ENCODE data around the gene C2CD4D. TPM values are rescaled to one million over a fixed set of nuclear protein-coding genes. Genes with fewer than 3 reads are reported as not detected.

Gene C2CD4D
- total and polyA plus RNA-seq, 12 donors = 0.04 TPM; not detected in 11

DNA sequence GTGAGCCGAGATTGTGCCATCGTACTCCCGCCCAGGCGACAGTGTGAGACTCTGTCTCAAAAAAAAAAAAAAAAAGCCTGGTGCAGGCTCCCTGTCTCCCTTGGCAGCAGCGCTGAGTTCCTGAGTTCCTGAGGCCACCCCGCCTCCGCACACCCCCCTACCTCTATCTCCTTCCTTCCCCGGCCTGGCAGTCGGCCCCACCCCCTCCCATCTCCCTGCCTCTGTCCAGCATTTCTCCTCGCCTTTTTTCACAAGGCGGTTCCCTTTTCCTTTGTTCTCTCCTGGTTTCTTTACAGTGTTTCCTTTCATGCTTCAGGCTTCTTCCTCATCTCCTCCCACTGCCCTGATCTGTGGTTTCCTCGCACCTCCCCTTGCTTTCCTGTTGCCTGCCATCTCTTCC is 10.7 kb downstream of the C2CD4D start:
- Histone ChIP-seq H3K27ac (no peak overlapping the region), H3K4me1 (peaks cover 0 to 43% (median 25%) of the 10 kb centered on the region in 9 donors), H3K4me3 (no peak overlapping the region), H3K27me3 (no peaks in the 10 kb centered on the region), H3K9me3 (no peaks in the 10 kb centered on the region), H3K36me3 (no peaks in the 10 kb centered on the region)
- DNase-seq (peak; percentile 45 to 63), ATAC-seq (peak in 4 of 8 donors; percentile 34 to 57 (median 40))
- TF ChIP-seq, protein P1, sequence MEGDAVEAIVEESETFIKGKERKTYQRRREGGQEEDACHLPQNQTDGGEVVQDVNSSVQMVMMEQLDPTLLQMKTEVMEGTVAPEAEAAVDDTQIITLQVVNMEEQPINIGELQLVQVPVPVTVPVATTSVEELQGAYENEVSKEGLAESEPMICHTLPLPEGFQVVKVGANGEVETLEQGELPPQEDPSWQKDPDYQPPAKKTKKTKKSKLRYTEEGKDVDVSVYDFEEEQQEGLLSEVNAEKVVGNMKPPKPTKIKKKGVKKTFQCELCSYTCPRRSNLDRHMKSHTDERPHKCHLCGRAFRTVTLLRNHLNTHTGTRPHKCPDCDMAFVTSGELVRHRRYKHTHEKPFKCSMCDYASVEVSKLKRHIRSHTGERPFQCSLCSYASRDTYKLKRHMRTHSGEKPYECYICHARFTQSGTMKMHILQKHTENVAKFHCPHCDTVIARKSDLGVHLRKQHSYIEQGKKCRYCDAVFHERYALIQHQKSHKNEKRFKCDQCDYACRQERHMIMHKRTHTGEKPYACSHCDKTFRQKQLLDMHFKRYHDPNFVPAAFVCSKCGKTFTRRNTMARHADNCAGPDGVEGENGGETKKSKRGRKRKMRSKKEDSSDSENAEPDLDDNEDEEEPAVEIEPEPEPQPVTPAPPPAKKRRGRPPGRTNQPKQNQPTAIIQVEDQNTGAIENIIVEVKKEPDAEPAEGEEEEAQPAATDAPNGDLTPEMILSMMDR (IDR thresholded peaks at IDR 0.05) = no peak
- WGBS, 2 donors = 2 to 7% methylated on average over 11 to 12 of the region's 12 CpGs
- intact Hi-C loops (cut with DNase I) = no loop called here

DNA sequence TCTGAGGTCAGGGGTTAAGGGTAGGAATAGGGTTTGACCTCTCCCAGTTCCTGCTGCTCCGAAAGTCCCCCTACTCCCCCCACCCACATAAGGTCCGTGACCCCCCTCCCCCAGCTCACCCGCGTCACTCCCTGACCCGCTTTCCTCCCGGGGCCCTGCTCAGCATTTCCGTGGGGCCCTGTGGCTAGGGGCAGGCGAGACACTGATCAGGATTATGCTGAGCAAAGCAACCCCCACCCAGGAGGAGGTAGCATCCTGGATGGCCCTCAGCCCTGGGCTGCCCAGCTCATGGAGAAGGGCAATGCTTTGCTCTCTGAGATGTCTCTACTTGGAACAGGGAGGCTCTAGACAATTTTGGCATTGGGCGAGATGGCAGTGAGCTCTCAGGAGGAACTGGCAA is 11.8 kb downstream of the C2CD4D start:
- TF ChIP-seq, protein P1 (IDR thresholded peaks at IDR 0.05) = no peak
- H3K4me1 ChIP-seq = peaks cover 0 to 42% (median 25%) of the 10 kb centered on the region in 9 donors
- H3K27me3 ChIP-seq = no peaks in the 10 kb centered on the region
- H3K4me3 ChIP-seq = no peak overlapping the region
- no peaks in the 10 kb centered on the region for H3K9me3 ChIP-seq
- no peak overlapping the region for H3K27ac ChIP-seq
- intact Hi-C loops (cut with DNase I) = no loop called here
- 59 to 64% methylated on average over 9 of the region's 9 CpGs for WGBS, 2 donors
- H3K36me3 ChIP-seq = no peaks in the 10 kb centered on the region
- ATAC-seq (no peak), DNase-seq (no peak)

DNA sequence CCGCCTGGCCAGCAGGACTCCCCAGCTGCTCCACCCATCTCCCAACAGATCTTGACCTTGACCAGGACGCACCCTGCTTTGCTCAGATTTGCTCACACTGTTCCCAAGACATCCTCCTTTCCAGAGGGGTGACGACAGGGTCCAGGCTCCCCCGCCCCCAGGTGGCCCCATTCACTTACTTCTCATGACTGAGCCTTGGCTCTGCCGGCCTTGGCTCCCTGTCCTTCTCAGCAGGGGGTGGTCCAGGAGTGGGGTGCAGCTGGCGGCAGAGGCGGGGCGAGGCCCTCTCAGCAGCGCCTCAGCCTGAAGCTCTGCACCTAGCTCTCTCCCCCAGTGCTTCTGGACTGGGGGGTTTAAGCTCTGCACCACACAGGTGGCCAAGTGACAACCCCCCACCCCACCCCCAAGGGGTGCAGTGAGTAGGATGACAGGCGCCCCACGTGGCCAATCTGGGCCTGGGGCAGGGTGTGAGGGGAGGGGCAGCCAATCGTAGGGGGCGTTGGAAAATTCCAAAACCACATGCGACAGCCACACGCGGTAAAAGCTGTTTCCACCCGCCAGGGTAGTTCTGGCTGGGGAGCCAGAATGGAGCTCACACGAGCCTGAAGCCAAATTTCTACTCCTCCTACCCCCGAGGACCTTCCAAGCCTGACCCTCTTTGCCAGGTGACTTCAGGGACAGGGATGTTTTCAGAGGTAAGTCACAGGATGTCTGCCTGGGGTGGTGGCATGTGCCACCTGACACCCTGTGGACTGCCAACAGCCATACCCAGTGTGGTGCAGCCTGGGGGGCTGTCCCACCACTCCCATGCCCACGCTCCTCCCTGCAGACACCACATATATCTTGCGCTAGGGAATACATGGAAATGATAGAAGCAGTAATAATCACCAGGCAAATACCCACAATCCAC is 13.6 kb downstream of the C2CD4D start:
- Histone ChIP-seq H3K4me1 (peaks cover 0 to 36% (median 18%) of the 10 kb centered on the region in 9 donors), H3K9me3 (no peaks in the 10 kb centered on the region), H3K4me3 (no peak overlapping the region), H3K27ac (no peak overlapping the region), H3K36me3 (no peaks in the 10 kb centered on the region), H3K27me3 (no peaks in the 10 kb centered on the region)
- DNase-seq (no peak), ATAC-seq (no peak)
- WGBS, 2 donors = 51 to 56% methylated on average over 21 of the region's 21 CpGs
- TF ChIP-seq, protein P1 (IDR thresholded peaks at IDR 0.05) = no peak
- intact Hi-C loops (cut with DNase I) = no loop called here

DNA sequence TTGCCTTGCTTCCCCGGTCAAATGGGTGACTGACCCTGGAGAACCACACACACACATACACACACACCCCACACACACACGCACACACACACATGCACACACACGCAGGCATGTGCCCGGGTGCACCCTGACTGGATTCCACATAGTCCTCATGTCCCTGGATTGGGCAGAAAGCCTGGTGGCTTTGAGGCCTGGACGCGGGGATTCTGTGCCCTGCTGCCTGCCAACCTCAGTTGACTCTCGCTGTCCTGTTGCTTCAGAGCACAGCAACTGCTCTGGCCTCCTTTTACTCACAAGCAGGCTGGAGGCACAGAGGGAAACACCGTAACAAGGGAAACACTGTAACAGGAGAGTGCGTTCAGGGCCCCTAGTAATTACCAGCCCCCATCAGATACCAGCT is 14.4 kb downstream of the C2CD4D start:
- DNase-seq (no peak), ATAC-seq (peak in 1 of 8 donors; percentile 28)
- intact Hi-C loops (cut with DNase I) = no loop called here
- Histone ChIP-seq H3K27me3 (no peaks in the 10 kb centered on the region), H3K4me3 (no peak overlapping the region), H3K36me3 (no peaks in the 10 kb centered on the region), H3K4me1 (peaks cover 0 to 38% (median 18%) of the 10 kb centered on the region in 9 donors), H3K9me3 (no peaks in the 10 kb centered on the region), H3K27ac (no peak overlapping the region)
- 67 to 75% methylated on average over 9 of the region's 9 CpGs for WGBS, 2 donors
- TF ChIP-seq, protein P1 (IDR thresholded peaks at IDR 0.05) = no peak
